NCI-H2081 treated with DMSO at 0.1 percent for 48 hours (cell line): ENCODE results near the gene KCNH1.

Experiments used
- DNase-seq: peaks from one replicate; lab custom pipeline; 2025; lab: John Stamatoyannopoulos, UW

Gene KCNH1

GRCh38 chr1:210917560-210918169 is 216.3 kb downstream of the KCNH1 start:
- DNase-seq, result no peak

- DNase-seq, result no peak
Measured at GRCh38 chr1:210916548-210916947, 217.4 kb downstream of the KCNH1 start.

- DNase-seq, result no peak
Measured at GRCh38 chr1:210915890-210916507, 217.9 kb downstream of the KCNH1 start.

DNA sequence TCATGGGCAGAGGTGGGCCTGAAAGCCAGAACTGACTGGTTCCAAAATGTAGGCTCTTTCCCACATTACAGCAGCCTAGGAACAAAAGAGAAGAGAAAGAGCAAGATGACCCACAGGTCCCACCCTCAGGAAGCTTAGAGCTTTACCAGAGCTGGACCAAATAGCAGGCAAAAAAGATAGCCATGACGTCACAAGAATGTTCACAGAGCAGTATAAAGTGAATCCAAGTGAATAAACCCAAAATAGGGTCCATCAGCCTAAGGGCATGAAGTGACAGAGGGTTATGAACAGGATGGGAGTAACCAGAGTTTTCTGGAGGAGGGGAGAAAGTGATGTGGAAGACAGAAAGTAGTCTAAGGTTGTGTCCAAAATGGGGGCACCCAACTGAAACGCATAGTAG is 221.2 kb downstream of the KCNH1 start:
- DNase-seq, result no peak

DNA sequence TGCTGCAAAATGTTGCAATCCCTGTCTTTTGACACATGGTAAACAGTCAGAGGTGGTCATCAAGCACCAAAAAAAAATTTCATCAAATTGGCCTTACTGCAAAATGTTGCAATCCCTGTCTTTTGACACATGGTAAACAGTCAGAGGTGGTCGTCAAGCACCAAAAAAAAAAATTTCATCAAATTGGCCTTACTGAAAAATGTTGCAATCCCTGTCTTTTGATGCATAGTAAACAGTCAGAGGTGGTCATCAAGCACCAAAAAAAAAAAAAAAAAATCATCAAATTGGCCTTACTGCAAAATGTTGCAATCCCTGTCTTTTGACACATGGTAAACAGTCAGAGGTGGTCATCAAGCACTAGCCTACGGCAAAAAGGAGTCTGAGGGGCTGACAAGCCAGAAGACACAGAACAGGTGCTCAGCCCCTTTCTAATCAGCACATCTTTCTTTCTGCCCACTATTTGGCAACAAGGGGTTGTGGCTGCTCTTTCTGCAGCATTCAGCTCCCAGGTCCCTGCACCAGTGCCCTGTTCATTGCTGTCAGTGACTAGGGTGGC is 223.8 kb downstream of the KCNH1 start:
- no peak for DNase-seq

DNA sequence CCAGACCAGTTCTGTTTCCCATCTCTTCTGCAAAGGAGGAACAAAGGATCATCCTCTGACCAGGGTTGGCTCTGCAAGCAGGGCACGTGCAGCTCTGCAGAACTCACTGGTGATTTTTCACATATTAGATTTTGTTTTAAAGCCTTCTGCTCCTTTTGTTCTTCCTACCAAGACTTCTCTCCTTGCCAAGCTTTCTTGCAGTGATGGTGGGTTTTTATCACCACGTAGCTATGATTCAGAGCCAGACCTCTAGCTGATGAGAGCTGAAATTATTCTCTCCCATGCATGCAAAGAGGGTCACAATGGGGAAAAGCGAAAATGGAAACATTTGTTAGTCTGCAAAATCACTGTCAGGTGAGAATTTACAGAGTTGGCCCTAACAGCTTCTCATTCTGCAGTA is 225.2 kb downstream of the KCNH1 start:
- no peak for DNase-seq

GRCh38 chr1:210908257-210908656 is 225.7 kb downstream of the KCNH1 start:
- peak; percentile 10 for DNase-seq

GRCh38 chr1:210907251-210907805 is 226.6 kb downstream of the KCNH1 start:
- no peak for DNase-seq

GRCh38 chr1:210905944-210906453 is 227.9 kb downstream of the KCNH1 start:
- DNase-seq, result no peak

DNA sequence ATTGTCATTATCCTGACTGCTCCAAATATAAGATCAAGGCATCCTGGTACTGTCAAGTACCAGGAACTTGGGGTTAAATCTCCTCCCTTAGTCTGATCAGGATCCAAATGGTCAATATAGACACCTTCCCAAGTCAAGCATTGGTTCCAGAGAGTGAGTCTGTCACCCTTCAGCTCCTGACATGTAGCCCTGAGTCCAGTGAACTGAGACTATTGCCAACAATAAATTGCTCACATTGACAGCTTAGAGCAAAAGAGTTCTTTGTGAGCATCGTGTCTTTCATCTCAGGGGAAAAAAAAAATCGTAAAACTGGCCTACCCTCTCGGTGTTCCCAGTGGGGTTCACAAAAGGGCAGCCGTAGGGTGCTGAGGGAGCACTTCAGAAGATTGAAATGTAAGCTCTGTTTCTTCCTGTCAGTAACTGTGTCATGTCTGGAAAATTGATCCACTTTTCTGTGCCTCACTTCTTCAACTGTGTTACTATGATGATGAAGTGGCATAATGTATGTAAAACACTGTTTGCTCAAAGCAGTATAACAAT is 228.5 kb downstream of the KCNH1 start:
- no peak for DNase-seq

DNA sequence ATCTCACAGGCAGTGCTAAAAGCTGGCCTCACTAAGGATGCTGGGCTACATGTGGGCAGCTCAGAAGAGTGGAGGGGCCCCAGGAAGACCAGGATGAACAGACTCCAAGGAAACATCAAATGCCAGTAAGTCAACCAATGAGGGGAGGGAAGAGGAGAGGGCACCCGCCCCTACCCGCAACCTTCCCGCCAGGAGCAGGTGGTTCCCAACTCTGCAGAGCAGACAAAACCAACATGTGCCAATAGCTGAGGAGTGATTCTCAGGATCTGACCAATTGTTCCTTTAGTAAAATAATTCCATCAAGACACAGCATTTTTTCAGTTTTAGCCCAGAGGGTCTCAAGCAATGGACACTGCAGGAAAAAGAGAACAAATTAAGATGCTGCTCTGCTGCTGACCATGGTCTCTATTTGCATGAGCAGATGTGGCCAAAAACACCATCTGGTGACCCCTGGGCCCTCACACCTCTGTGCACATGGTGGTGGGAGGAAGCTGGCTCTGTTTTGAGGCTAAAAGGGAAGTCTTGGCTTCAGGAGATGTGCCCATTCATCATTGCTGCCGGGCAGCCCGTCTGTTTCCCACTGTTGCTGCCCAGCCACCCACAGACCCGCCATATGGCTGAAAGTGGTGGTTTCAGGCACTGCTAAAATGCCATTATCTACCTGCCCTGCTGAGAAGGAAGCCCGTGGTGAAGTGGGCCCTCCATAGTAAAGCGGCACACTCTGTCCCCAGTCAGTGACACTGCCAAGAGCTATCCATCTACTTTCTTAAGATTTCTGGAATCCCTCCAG is 231.8 kb downstream of the KCNH1 start:
- DNase-seq, result no peak

GRCh38 chr1:210900820-210901219 is 233.1 kb downstream of the KCNH1 start:
- DNase-seq, result no peak

GRCh38 chr1:210900079-210900478 is 233.9 kb downstream of the KCNH1 start:
- DNase-seq, result no peak

DNA sequence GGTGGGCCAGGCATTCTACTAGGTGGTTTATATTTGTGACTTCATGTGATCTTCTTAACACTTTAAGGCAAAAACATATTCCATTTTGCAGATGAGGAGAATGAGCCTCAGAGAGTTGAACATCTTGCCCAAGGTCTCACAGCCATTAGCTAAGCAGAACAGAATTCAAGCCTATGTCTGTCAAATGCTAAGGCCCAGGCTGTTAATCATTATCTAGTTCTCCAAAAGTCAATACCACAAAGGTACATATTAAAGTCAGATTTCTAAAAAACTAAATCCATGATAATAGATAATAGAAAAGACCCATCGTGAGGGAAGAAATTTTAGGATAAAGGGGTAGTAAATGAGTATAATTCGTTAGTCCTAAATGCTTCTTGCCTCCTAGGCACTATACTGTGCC is 234.3 kb downstream of the KCNH1 start:
- no peak for DNase-seq

DNA sequence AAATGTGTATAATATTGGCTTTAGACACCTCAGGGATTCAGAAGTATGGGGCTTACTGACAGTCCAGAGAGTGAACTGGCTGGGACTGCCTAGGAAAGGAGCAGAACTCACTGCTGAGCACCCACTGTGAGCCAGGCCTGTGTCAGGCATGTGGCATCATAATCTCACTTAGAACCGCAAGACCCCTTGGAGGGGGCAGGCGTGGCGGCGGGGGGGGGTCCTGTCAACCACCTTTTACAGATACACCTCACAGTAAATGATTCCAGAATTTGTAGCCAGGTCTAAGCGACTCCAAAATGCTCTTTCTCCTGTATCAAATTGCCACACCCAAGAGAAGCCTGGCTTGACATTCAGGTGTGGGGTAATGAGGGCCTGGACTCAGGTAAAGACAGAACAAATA is 235.5 kb downstream of the KCNH1 start:
- no peak for DNase-seq

GRCh38 chr1:210883821-210884220 is 250.1 kb downstream of the KCNH1 start:
- no peak for DNase-seq

DNA sequence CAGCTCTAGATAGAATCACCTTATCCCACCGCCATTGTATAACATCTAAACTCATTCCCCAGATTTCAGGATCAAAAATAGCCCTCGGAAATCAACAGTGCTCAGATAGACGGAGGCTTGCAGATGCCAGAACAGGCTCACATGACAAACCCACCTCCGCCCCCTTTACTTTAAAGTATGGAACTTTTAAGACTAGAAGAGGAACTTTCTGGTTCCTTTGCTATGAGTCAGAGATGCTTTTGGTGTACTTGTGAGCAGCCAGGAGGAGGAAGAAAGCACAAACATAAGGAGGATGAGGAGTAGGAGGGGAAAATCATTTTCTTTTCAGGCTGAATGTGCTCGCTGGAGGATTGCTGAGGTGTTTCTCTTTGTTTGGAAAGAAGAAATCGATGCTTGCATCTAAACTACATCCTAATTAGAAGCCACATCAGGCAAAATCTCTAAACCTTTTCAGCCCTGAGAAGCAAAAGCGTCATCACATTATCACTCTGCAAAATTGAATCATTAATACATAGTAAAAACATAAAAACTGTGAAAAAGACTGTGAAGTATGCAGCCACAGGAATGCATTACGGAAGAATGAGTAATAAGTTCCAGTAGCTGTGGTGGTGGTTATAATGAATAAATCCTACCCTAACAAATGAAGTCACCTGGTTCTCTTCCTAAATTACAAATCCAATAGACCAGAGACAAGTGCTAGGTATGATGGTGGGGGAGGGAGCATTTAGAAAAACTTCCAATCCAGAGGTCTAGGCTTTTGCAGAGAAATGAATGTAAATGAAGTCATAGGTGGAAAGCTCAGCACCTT is 251.3 kb downstream of the KCNH1 start:
- DNase-seq, result no peak

- DNase-seq, result no peak
Measured at GRCh38 chr1:210878564-210878963, 255.4 kb downstream of the KCNH1 start.

DNA sequence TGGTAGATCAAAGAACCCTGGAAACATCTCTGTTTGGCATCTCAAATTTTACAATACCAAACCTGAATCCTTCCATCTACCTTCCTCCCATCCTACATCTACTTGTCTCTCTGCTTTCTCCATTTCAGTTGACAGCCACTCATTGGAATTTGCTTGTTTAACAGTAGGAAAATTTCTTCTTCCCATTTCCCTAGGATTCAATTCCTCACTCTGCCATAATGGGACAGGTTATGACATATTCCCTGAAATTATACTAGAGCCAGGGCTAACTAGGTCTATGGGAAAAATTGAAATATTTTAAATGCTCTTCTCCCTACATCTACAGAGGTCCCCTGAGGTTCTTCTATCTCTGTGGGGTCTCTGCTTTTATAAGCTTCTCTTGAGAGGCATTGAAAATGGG is 257.7 kb downstream of the KCNH1 start:
- no peak for DNase-seq

DNA sequence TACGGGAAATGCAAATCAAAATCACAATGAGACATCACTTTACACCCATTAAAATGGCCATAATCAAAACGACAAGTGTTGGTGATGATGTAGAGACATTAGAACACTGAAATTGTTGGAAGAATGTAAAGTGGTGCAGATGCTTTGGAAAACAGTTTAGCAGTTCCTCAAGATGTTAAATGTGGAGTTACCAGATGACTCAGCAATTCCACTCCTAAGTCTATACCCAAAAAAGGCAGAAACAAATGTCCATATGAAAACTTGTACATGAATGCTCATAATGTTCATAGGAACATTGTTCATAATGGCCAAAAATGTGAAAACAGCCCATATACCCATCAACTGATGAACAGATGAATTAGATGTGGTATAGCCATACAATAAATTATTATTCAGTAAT is 267.4 kb downstream of the KCNH1 start:
- no peak for DNase-seq

DNA sequence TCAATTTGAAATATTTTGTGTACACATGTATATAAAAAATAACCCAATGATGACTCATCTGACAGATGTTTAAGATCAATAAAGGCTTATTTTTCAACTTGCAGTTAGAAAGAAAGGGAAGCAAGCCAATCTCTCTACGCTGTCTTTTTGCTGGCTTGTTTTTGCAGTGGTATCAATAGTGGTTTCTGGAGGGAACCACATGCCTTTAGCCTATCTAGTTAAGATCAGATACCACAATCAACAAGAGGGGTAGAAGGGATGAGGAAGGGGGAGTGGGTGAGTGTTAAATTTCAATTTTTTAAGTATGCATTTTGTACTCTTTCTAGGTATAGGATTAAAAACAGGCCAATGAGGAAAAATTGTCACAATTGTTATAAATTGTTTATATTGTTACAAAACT is 276.2 kb downstream of the KCNH1 start:
- no peak for DNase-seq
